Fibroblast of lung (primary cell): ENCODE data around the gene FHOD3. TPM values are rescaled to one million over a fixed set of nuclear protein-coding genes. Genes with fewer than 3 reads are reported as not detected.

Experiments used
- DNase-seq, 2 donors: peaks; one replicate each; pipeline versions ENCODE4 v3.0.0 to v3.0.0-alpha.2; 2010; ENCODE audit warnings: low read depth in 2 of 2
- H2AFZ ChIP-seq: 2 replicates; pipeline ENCODE4 v1.5.1; 2012; ENCODE audit warnings: low read length, control low read depth, inconsistent platforms
- H3K27ac ChIP-seq: 2 replicates; pipeline ENCODE4 v1.5.1; 2011; ENCODE audit warnings: low read length, control low read depth; ENCODE audit not compliant: insufficient read depth
- H3K27me3 ChIP-seq: 2 replicates; pipeline ENCODE4 v1.5.1; 2011; ENCODE audit warnings: mild to moderate bottlenecking, low read length; ENCODE audit not compliant: control insufficient read depth, insufficient read depth
- H3K36me3 ChIP-seq: 2 replicates; pipeline ENCODE4 v1.5.1; 2011; ENCODE audit warnings: low read length; ENCODE audit not compliant: control insufficient read depth, insufficient read depth
- H3K4me1 ChIP-seq: 2 replicates; pipeline ENCODE4 v1.5.1; 2011; ENCODE audit warnings: low read length; ENCODE audit not compliant: control insufficient read depth, insufficient read depth; ENCODE audit errors: extremely low read depth
- H3K4me2 ChIP-seq: 2 replicates; pipeline ENCODE4 v1.5.1; 2011; ENCODE audit warnings: low read length, control low read depth; ENCODE audit not compliant: insufficient read depth; ENCODE audit errors: extremely low read depth
- H3K4me3 ChIP-seq, 4 experiments: fragments of 200-600 bp in 1 of 4; sonication (generic) in 1 of 4; replicated peaks in 1 of 4; 2 replicates each; pipeline ENCODE4 v1.5.1; 2011 to 2016; ENCODE audit warnings: low read length in 4 of 4, low read depth in 3 of 4, mild to moderate bottlenecking in 3 of 4, control low read depth in 2 of 4, inconsistent platforms in 1 of 4, mixed read lengths in 1 of 4; ENCODE audit not compliant: insufficient read depth in 1 of 4; ENCODE audit errors: control extremely low read depth in 1 of 4
- H3K79me2 ChIP-seq: 2 replicates; pipeline ENCODE4 v1.5.1; 2012; ENCODE audit warnings: mild to moderate bottlenecking, low read length, inconsistent platforms; ENCODE audit not compliant: control insufficient read depth, insufficient read depth
- H3K9ac ChIP-seq: 2 replicates; pipeline ENCODE4 v1.5.1; 2011; ENCODE audit warnings: mild to moderate bottlenecking, low read length, control low read depth; ENCODE audit not compliant: insufficient read depth
- H3K9me3 ChIP-seq: 2 replicates; pipeline ENCODE4 v1.5.1; 2012; ENCODE audit warnings: low read depth, low read length; ENCODE audit not compliant: control insufficient read depth, insufficient read depth
- H4K20me1 ChIP-seq: 2 replicates; pipeline ENCODE4 v1.5.1; 2011; ENCODE audit warnings: low read length; ENCODE audit not compliant: control insufficient read depth, insufficient read depth; ENCODE audit errors: extremely low read depth
- EZH2 ChIP-seq: IDR thresholded peaks from 2 replicates; pipeline ENCODE4 v1.5.1; 2012; ENCODE audit warnings: low read length, control low read depth, mild to moderate bottlenecking; ENCODE audit errors: missing control alignments
- polyA plus RNA-seq, 2 donors: library from polyadenylated mRNA; depleted of rRNA in 1 of 2; stranded (reverse) in 1 of 2; unstranded in 1 of 2; fragments of >200 nt; gene quantifications; 2 replicates each; pipeline ENCODE4 v1.2.1, GENCODE V29; 2011 to 2012; ENCODE audit warnings: missing spikeins in 1 of 2
- total RNA-seq: library from RNA; depleted of rRNA; stranded (reverse); fragments of >200 nt; gene quantifications from 2 replicates; pipeline ENCODE4 v1.2.1, GENCODE V29; 2014
- TF ChIP-seq, protein P1 (sequence below), 2 donors: IDR thresholded peaks in 1 of 2; conservative IDR thresholded peaks in 1 of 2; 1 replicate in 1 of 2; 2 replicates in 1 of 2; pipeline ENCODE4 v1.5.1; 2011 to 2012; ENCODE audit warnings: low read length in 2 of 2, control low read depth in 1 of 2, inconsistent platforms in 1 of 2, low read depth in 1 of 2, mild to moderate bottlenecking in 1 of 2

The FHOD3 gene
- total and polyA plus RNA-seq, 2 donors (not counting 1 experiment from before 2014, with no cell fraction given) = 16.1 to 28.2 TPM

DNA sequence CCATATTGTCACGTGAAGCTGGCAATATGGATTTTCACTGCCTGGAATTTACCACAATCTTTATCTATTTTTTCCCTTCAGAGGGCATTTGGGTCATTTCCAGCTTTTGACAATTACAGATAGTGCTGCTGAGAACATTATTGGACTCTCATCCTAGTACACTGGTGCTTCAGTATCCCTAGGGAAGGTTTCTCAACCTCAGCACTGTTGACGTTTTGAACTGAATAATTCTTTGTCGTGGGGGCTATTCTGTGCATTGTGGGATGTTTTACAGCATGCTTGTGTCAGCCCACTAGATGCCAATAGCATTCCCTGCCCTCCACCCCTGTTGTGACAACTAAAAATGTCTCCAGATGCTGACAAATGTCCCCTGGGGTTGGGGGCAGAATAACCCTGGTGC is 345.5 kb downstream of the FHOD3 start:
- no peak overlapping the region for H3K9ac ChIP-seq
- TF ChIP-seq, protein P1, sequence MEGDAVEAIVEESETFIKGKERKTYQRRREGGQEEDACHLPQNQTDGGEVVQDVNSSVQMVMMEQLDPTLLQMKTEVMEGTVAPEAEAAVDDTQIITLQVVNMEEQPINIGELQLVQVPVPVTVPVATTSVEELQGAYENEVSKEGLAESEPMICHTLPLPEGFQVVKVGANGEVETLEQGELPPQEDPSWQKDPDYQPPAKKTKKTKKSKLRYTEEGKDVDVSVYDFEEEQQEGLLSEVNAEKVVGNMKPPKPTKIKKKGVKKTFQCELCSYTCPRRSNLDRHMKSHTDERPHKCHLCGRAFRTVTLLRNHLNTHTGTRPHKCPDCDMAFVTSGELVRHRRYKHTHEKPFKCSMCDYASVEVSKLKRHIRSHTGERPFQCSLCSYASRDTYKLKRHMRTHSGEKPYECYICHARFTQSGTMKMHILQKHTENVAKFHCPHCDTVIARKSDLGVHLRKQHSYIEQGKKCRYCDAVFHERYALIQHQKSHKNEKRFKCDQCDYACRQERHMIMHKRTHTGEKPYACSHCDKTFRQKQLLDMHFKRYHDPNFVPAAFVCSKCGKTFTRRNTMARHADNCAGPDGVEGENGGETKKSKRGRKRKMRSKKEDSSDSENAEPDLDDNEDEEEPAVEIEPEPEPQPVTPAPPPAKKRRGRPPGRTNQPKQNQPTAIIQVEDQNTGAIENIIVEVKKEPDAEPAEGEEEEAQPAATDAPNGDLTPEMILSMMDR (conservative IDR thresholded peaks at IDR 0.05 in 1 of 2, IDR thresholded peaks at IDR 0.05 in 1 of 2; ENCODE audit: low read depth in 1 of 2, low read length in 2 of 2) = no peak
- TF ChIP-seq EZH2 = no peak
- H3K27me3 ChIP-seq = no peaks in the 10 kb centered on the region
- no peaks in the 10 kb centered on the region for H4K20me1 ChIP-seq
- no peak overlapping the region for H3K4me3 ChIP-seq
- H3K27ac ChIP-seq = no peak overlapping the region
- no peak overlapping the region for H2AFZ ChIP-seq
- H3K4me1 ChIP-seq = no peaks in the 10 kb centered on the region
- H3K36me3 ChIP-seq = no peaks in the 10 kb centered on the region
- no peak for DNase-seq
- H3K79me2 ChIP-seq = no peaks in the 10 kb centered on the region
- H3K4me2 ChIP-seq = no peak overlapping the region
- H3K9me3 ChIP-seq = no peaks in the 10 kb centered on the region

DNA sequence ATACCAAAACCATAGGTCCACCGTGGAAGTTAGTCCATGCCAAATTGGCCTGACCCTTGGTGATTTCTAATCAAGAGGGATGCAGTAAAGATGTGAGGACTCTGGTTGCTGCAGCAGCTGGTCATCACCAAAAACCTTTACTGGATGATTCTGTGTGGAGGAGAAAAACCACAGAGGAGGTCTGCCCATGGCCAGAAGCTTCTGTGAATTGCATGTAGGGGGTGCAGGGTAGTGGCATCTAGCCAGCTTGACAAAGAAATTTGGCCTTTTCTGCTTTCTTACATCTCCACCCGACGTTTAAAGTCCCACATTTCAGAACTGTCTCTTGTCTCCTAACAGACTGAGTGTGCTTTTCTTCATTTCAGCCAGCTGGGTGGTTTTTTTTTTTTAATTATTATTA is 351.3 kb downstream of the FHOD3 start:
- Histone ChIP-seq H3K79me2 (no peaks in the 10 kb centered on the region), H3K4me1 (no peaks in the 10 kb centered on the region), H4K20me1 (no peaks in the 10 kb centered on the region), H2AFZ (no peak overlapping the region), H3K27ac (no peak overlapping the region), H3K4me3 (no peak overlapping the region), H3K4me2 (no peak overlapping the region), H3K27me3 (no peaks in the 10 kb centered on the region), H3K9me3 (no peaks in the 10 kb centered on the region), H3K9ac (no peak overlapping the region), H3K36me3 (no peaks in the 10 kb centered on the region)
- DNase-seq = no peak
- TF ChIP-seq, protein P1 (conservative IDR thresholded peaks at IDR 0.05 in 1 of 2, IDR thresholded peaks at IDR 0.05 in 1 of 2; ENCODE audit: low read depth in 1 of 2, low read length in 2 of 2) = no peak
- TF ChIP-seq EZH2 = no peak

DNA sequence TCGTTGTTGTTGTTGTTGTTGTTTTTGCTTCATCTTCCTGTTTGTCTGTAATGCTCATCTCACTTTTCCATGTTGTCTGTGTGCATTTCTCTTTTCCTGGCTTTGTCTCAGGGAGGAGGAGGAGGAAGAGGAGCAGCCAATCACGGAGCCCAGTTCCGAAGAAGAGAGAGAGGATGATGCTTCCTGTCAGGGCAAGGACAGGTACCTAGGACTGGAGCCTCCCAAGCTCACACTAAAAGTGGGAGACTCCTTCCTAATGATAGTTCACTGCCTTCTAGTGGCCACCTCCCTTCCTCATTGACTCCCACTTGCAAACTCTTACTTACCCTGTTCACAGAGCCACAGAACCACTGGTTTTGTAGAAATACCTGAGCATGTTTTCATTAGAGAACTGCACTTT is 351.7 kb downstream of the FHOD3 start:
- Histone ChIP-seq H3K36me3 (no peaks in the 10 kb centered on the region), H3K4me1 (no peaks in the 10 kb centered on the region), H2AFZ (no peak overlapping the region), H3K4me2 (no peak overlapping the region), H3K9me3 (no peaks in the 10 kb centered on the region), H3K4me3 (no peak overlapping the region), H3K9ac (no peak overlapping the region), H4K20me1 (no peaks in the 10 kb centered on the region), H3K27ac (no peak overlapping the region), H3K79me2 (no peaks in the 10 kb centered on the region), H3K27me3 (no peaks in the 10 kb centered on the region)
- TF ChIP-seq EZH2 = no peak
- TF ChIP-seq, protein P1 (conservative IDR thresholded peaks at IDR 0.05 in 1 of 2, IDR thresholded peaks at IDR 0.05 in 1 of 2; ENCODE audit: low read depth in 1 of 2, low read length in 2 of 2) = no peak
- DNase-seq = no peak
